Frontal cortex (tissue), 4 donors: ENCODE data around the gene PLK2. TPM values are rescaled to one million over a fixed set of nuclear protein-coding genes. Genes with fewer than 3 reads are reported as not detected.

ENCODE experiments used
- DNase-seq, 2 donors: peaks; one replicate each; pipeline ENCODE4 v3.0.0; 2012; ENCODE audit warnings: low spot score in 2 of 2
- FAIRE-seq: peaks from 2 replicates; lab custom pipeline; 2012; peaks lifted over from hg19 to GRCh38; lab: Jason Lieb, UNC
- total RNA-seq: library from RNA; depleted of rRNA; stranded (reverse); fragments of >200 nt; gene quantifications from one replicate; pipeline ENCODE4 v1.2.3, GENCODE V29; 2014
- donor health status: control.
- donor health status: control.
- donor health status: control.

Gene PLK2
- total RNA-seq, 1 donor from 2014 or later = 1,139 TPM

DNA sequence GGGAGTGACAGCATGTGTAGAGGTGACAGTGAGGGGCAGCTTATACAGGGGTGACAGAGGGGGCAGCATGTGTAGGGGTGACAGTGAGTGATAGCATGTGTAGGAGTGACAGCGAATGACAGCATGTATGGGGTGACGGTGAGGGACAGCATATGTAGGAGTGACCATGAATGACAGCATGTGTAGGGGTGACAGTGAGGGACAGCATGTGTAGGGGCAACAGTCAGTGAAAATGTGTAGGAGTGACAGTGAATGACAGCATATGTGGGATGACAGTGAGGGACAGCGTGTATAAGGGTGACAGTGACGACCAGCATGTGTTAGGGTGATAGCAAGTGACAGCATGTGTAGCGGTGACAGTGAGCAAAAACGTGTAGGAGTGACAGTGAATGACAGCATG, 21.9 kb upstream of the PLK2 start:
- no peak for DNase-seq
- no peak for FAIRE-seq

DNA sequence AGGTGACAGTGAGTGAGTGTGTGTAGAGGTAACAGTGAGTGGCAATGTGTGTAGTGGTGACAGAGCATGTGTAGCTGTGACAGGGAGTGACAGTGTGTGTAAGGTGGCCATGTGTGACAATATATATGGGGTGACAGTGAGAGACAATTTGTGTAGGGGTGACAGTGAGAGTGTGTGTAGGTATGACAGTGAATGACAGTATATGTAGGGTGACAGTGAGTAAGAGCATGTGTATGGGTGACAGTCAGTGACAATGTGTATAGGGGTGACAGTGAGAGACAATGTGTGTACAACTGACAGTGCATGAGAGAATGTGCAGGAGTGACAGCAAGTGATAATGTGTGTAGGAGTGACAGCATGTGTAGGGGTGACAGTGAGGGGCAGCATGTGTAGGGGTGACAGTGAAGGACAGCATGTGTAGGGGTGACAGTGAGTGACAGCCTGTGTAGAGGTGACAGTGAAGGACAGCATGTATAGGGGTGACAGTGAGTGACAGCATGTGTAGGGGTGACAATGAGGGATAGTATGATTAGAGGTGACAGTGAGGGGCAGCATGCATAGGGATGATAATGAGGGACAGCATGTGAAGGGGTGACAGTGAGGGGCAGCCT, 21.3 kb upstream of the PLK2 start:
- DNase-seq (no peak), FAIRE-seq (no peak)

DNA sequence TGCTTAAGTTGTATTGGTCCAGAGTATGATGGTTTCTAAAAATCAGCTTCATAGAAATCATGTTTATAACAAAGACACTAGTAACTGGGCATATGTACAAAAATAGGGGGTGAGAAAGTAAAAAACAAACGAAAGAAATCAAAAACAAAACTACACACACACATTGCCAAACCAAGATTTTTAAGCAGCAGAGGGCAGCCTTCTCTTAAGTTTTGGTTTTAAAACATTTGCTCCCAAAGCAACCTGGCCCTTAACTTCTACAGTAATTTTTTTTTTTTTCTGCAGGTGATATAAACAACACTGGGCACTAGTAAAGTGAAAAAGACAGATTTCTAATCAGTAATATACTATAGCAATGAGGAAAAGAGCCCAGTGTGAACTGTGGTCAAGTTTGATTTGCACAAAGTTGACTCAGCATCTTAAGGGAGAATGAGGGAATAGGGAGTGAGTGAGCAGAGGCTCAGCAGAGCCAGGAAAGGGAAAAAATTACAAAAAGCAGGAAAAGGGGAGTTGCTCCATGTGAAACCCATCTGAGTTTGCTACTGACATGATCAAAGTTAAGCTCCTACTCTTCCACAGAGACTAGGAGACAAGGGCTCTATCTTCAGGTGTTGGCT, 18.0 kb upstream of the PLK2 start:
- no peak for FAIRE-seq
- DNase-seq = no peak

DNA sequence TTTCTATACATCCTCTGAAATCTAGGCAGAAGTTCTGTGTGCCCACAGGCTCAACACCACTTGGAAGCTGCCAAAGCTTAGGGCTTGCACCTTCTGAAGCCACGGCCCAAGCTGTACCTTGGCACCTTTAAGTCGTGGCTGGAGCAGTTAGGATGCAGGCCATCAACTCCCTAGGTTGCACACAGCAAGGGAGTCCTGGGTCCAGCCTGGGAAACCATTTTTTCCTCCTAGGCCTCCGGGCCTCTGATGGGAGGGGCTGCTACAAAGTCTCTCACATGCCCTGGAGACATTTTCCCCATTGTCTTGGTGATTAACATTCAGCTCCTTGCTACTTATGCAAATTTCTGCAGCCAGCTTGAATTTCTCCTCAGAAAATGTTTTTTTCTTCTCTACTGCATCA, 15.5 kb upstream of the PLK2 start:
- FAIRE-seq (no peak), DNase-seq (no peak)

DNA sequence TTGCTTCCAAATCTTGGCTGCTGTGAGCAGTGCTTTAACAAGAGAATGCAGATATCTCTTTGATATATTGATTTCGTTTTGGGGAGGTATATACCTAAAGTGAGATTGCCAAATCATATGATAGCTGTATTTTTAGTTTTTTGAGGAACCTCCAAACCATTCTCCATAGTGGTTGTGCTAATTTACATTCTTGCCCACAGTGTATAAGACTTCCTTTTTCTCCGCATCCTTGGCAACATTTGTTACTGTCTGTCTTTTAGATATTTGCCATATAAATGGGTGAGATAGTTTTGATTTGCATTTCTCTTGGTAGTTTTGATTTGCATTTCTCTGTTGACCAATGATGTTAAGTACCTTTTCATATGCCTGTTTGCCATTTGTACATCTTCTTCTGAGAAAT, 10.0 kb upstream of the PLK2 start:
- FAIRE-seq = no peak
- DNase-seq = no peak

DNA sequence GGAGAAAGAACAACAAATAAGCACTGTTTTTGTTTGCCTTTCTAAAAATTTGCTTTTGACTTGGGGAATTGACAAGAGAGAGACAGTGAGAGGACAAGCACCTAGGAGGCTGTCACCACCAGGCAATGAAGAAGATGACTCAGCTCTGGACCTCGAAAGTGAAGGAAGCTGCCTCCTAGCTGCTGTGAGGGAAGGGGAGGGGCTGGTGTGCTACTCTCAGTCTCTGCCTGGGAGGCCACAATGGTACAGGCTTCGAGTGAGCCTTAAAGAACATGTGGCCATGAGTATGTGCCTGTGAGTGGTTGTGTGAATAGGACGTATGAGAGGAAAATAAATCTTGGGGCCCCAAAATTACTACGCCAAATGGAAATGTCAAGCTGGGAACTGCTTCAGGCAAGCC, 7.1 kb upstream of the PLK2 start:
- FAIRE-seq = no peak
- DNase-seq = no peak

DNA sequence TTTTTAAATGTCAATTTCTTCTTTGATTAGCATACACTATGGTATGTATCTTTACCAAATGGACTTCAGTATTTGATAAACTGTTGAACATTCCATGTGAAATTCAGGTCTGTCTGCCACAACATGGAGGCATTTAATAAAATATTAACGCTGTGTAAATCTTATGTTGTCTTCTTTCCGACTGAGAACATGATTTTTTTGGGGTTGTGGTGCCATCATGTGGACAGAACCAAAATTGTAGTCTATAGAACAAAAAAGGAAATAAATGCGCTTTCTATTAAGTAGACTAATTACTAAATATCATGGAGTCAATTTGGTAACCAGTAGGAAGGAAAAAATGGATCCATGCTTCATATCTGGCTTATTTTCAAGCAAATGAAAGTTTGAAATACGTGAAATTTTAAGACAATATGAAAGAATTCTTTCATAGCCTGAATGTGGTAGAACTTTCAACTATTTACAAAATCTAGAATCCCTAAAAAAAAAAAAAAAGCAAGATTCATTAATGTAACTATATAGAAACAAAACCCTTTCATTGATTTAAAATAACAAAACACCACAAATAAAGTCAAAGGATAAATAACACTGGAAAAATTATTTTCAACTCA, 2.8 kb upstream of the PLK2 start:
- peak; percentile 85 for FAIRE-seq
- peak; percentile 25 to 31 for DNase-seq

DNA sequence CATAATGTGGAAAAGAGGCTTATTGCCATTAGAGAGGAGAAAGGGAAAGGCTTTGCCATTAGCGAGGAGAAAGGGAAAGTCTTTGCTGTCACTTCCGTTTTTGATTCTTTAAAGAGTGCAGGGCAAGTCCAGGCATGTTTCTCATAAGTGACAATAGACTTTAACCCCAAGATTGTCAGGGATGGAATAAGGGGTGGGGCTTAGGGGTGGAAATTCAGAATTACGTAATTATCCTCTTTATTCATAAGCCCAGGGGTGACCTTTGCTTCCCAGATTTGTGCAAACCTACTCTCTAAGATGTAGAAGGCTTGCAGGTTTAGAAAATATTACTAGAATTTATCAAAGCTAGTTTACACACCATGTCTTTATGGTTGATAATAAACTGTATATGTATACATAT, 2.3 kb upstream of the PLK2 start:
- DNase-seq (no peak), FAIRE-seq (no peak)

DNA sequence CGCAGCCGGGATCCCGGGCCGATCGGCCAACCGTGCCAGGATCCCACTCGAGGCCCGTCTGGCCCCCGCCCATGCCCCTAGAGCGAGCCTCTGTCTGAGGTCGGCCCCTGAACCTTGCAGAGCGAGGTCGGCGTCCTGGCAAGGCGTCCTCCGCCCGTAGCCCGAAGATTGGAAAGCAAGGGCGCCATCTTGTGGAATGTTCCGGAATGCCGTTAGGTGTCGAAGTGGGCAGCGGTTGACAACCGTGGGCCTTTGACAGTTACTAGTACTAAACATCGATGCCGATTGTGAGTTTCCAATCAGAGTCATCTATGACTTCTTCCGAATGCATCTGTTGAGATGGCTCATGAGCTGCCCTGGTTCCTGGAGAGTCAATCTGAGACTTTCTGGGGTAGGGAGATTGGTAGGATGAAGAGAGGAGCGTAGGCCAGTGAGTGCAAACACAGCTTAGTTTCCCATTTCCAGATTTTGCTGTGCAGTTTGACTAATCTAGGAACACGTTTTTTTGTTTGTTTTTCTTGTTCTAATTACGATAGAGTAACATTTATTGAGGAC, 923 bp upstream of the PLK2 start:
- DNase-seq = peak; percentile 62 to 68
- no peak for FAIRE-seq

DNA sequence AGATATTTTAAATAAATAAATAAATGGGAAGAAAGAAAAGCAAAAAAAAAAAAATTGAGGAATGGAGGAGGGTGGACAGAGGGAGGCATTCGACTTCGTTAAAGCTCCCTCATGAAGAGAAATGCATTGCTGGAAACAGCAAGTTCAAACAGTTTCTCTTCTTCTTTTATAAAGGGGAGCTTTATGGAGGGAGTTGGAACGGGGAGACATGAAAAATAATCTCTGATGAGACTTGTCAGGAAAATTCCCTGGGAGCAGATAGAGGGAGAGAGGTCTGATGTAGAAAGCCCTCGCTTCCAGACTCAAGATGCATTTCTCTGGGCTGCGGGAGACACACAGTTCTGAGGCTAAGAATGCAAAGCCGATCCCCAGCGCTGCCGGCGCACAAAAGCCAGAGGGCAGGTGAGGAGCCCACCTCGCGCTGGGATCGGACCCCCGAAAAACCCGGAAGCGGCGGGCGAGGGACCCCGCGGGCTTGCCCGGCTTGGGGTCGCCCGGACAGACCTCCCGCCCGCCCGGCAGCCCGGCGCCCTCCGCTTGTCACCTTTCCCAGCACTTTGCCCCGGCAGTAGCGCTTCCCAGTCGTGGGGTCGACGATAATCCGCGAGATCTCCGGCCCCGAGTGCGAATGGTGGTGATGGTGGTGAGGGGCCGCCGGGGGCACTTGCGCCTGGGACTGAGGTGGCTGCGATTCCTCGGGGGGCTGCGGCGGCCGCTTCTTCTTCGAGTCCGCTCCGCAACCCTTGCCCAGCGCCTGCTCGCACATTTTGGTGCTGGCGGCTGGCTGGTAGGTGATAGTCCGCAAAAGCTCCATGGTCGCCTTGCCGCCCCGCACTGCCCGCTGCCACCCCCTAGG, 512 bp downstream of the PLK2 start:
- DNase-seq = no peak
- no peak for FAIRE-seq

DNA sequence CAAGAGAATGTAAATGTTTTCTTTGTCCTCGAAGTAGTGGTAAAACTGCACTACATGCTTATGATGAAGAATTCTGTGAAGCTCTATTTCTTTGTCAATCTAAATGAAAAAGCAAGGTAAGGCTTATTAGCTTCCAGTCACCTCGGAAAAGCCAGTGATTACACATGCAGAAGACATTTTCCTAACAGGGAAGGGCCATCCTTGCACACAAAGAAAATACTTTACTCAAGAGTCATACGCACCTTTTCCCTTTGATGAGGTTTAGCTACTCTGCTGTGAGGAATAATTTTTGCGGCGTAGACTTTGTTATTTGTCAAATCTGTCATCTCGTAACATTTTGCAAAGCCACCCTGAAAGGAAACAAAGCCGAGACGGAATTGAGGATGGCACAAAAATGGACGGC, 1.1 kb downstream of the PLK2 start:
- FAIRE-seq = no peak
- DNase-seq = no peak

DNA sequence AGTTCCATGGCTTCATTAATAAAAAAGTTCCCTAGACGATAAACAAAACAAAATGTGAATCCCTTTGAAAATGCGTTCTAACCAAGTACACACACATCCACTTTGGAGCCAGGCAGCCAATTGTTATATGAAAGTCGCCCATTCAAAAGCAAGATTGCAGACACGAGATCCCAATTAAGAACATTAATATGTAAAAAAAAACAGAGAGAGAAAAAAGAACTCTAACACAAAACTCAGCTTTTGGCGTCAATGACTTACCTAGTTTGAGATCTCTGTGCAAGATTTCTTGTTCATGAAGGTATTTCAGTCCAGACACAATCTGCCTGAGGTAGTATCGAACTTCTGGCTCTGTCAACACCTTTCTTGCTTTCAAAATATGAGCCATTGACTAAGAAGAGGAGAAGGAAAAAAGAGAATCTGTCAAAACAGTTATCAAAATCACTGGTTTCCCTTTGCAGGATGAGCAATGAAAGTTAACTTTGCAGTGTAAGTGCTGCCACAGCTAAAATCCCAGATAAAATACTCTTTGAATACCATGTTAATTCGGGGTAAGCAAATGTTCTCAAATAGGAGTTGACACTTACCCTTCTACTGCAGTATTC, 1.6 kb downstream of the PLK2 start:
- FAIRE-seq (no peak), DNase-seq (no peak)

DNA sequence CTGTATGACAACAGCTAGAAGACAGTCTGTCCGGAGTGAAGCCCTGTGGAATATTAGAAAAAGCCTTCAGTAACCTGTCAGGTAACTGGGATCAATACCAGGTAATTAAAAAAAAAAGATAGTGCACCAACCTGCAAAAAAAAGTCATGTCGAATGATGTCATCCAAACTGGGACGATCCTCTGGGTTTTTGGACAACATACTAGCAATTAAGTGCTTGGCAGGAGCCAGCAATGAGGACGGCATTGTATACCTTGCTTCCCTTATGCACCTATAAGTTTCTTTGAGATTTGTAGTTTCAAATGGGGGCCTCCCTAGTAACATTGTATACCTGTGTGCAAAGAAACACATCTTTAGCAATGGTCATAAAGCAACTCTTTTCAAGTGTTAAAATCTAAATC, 2.8 kb downstream of the PLK2 start:
- DNase-seq (no peak), FAIRE-seq (no peak)

DNA sequence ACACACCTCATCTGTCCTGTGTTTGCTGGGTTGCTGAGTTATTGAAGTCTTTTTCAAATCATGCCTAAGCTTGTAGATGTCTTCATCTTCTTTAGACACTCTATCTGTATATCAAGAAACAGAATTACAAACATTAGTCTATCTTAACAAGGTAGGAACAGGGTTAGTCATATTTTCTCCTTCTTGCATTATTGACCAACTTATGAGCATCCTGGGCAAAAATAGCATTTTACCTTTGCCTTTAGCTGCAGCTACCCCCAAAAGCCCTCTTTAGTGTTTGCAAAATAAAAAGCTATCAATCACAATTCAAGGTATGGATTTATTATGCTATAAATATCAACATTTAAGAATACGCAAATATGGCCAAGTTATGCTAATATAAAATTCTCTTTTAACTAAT, 3.4 kb downstream of the PLK2 start:
- DNase-seq (no peak), FAIRE-seq (no peak)

DNA sequence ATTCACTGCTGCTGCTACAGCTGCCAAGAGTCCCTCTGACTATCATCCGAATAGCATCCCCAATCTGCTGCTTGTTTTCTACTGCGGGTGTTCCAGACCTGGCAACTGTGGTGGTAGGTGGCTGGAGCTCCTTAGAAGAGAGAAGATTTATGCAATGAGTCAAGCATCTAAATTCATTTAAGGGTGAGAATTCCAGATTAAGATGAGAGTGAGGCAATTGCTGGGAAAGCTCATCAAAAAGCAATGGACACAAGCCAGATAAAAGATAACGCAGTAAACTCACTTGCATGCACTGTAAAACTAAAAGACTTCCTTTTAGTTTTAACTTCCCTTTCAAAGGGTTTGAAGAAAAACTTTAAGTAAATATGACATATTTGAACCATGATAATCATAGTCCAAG, 3.9 kb downstream of the PLK2 start:
- DNase-seq = no peak
- no peak for FAIRE-seq

DNA sequence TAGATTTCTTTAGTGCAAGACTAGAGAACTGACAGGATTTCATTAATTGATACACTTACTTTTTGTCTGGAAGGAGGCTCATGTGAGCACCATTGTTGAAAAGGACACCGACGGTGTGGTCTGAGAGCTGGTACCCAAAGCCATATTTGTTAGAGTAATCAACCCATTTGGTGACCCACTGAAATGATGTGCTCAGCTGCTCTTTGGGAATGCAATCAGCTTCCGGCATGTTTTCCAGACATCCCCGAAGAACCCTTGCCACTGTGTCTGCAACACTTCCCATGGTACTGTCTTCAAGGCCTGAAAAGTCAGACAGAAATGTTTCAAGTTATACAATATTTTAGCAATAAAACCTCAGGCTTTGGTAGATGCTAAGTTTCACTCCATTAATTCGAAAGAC, 4.4 kb downstream of the PLK2 start:
- FAIRE-seq (no peak), DNase-seq (no peak)

DNA sequence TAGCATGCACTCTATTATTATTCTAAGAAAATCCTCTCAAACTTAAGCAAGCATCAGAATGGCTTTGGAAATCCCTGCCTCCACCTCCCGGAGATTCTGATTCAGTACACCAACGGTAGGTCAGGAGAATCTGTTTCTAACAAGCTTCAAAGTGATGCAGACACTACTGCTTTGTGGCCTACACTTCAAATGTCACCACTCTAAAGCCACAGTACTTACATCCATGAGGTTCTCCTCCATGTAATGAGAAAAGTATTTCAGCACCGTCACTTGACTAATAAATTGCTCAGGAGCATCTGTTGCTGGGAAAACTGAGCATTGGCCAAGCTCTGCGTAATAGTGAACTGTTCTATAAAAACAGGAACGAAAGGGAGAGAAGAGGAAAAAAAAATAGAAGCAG, 4.8 kb downstream of the PLK2 start:
- DNase-seq = no peak
- FAIRE-seq = no peak

DNA sequence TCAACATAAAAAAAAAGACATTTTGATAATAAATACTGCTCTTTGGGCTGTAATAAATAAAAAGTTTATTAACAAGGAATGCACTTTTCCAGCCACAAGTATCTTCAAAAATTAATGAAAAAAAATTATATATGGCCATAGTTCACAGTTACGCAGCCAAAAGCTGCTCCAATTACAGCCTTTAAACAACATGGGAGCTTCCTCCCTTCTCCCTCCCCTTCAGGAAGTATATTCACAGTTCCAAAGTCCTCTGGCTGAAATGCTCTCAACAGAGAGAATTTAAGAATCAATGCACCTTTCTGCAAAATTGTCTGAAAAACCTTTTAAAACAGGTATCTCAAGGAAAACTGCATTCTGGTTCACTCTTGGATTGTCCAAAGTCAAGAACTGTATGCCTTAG, 5.9 kb downstream of the PLK2 start:
- no peak for FAIRE-seq
- DNase-seq = no peak

DNA sequence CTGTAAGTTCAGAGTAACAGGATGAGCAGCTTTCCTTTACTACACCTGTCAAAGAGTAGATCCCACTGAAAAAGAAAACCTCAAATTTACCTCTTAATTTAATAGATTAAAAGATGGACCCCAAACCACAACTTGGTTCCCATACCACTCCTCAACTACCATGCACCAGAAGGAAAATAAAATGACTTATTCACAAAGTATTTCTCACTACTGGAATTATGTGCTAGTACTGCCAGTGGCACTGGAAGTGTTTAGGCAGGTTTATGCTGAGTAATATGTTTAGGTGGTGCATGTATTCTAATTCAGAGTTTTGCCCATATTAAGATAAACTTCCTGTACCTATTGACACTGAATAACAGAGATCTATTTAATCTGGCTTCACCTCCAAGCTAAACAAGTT, 6.6 kb downstream of the PLK2 start:
- no peak for DNase-seq
- FAIRE-seq = no peak

DNA sequence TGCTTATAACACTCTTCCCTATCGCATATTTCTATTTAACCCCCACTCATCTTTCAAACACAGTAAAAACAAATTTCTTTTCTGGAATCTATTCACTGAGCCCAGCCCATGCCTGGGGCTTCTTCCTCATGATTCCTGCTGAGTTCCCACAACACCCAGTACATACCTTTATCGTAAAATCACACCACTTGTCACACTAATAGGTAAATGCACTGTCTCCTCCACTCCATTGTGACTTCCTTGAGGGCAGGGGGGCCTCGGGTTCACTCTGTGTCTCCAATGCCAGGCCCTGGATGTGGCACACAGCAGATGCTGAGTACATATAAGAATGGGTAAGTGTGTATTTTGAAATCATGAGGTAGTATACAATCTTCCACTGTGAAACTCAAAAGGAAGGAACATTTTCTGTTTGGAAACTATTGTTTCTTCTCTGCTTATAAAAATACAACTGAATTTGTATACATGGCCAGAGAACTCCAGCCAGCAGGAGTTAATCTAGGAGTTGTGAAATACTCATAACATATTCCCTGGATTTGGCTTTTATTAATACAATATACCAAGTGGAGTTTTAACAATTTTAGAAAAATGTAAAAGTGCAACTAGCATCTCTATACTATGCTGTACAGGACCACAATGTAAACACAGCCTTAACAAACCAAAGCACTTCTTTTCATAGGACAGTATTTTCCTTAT, 7.2 kb downstream of the PLK2 start:
- DNase-seq (no peak), FAIRE-seq (no peak)
